Stimulated activated CD8-positive, alpha-beta memory T cell treated with anti-CD3 and anti-CD28 coated beads, Interleukin-15, amount 100 ng/mL, for 24 hours (primary cell): ENCODE measurements around the gene RALA.

Experiments used
- DNase-seq: peaks from one replicate; pipeline ENCODE4 v3.0.0-alpha.2; 2020; ENCODE audit warnings: low read depth

Gene RALA

DNA sequence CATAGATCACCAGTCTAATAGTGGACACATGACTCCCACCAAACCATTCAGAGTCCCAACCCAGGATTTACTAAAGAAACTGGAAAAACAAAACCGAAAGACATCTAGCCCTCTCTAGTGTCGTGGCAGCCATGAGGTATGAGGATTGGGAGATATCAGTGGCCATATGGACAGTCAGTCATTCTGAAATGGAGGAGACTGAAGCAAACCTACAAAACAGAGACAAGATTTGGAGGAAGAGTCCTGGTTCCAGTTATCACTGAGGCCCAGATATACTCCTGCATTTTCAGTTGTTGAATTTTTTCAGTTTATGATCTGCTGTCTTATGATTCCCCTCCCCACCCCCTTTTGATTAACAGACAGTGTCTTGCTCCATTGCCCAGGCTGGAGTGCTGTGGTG is 9.1 kb upstream of the RALA start:
- DNase-seq = no peak

DNA sequence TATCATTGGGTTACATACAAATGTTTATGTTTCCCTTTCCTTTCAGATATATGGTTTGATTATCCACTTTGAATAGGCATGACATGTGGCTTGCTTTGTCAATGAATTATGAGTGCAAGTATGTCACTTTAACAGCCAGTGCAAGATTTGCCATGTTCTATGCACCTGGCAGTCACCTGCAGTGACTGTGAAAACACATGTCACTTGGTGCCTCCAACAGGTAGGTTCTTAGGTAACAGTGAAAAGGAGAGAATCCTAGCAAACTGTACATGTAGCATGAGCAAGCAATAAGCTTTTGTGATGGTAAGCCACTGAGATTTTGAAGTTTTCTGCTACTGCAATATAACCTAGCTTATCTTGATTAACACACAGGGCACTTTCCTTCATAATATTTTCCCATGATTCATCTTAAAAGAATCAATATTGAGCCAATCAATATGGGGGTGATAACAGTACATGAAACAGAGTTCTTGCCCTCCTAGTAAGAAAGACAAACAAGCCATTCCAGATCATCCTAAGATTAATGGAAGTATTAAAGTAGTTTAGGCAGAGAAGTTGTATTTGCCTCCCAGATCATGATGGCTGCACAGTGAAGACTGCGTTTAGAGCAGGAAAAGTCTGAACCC is 7.9 kb upstream of the RALA start:
- DNase-seq = no peak

DNA sequence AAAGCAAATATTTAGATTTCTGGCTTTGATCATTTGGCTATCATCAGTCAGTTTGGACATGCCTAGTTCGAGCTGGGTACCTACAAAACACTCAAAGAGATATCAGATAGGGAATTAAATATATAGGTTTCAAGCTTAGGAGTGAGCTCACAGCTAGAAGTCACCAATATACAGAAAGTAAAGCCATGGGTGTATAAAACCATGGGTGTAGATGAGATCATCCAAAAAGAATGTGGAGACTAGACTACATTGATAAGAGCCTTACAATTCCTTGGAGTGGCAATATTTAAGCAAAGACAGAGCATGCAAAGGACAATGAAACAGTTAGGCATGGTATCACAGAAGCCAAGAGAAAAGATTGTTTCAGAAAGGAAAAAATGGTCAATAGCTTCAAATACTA is 7.2 kb upstream of the RALA start:
- DNase-seq = no peak

DNA sequence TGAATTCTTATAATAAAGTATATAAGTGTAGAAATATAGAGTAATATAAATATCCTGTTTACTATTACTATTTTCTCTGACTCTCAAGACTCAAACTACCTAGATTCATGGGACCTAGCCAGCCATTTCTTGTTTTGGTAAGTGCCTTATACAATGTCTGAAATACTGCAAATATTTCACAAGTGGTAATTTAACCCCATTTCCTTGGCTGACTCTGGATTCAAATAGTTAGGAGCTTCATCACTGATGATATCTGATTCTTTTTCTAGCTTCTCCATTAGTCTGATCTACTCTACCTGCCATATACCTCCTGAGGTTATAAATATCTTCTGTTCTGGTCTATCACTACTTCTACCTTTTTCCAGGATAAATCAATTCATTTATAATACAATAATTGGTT is 6.4 kb upstream of the RALA start:
- no peak for DNase-seq

DNA sequence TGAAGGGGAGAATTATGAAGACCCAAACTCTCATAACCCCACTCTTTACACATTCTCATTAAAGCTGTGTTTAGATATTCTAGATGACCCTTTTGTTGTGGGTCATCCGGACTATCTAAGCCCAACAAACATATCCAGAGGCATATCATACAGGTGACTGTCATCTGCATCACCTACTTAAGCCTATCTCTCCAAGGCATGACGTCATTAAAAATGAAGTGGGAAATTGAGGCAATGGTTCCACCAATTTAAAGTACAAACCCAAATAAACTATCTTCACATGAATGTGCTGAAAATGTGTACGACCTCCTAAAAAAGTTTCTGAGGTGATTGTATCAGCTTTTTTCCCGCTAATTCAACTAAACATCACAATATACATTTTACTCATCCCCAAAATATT is 4.5 kb upstream of the RALA start:
- no peak for DNase-seq

DNA sequence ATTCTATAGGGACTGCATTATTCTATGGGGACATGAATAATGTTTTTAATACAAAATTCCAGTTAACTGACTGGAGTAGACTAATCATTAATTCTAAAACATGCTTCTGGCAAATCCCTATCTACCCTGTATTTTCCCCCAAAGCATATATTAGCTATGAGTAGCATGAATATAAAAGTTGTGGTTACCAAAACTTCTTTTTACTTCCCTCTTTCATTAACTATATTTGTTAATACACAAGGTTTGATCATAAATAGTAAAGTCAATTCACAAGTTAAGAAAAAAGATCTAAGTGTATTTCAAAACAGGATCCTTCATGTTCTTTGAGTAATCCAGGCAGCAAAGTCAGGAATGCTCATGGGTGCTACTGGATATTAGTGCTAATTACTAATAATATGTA is 2.9 kb upstream of the RALA start:
- no peak for DNase-seq

DNA sequence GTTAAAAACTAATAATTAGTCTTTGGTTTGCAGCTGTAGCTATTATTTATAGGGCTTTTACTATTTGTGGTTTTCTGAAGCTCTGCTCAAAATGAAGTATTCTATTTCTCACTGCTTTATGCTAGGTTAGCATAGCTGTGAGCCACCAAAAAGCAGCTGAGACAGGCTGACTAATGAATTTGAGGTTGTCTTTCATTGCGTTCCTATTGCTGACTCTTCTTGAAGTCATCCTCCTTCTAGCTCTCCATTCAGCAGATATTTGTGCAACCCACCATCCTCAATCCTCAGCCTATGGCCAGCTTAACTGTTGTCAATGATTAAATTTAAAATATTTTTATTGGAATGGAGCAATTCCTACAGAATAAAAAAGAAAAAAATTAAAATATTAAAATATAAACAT is 2.1 kb upstream of the RALA start:
- DNase-seq = no peak

DNA sequence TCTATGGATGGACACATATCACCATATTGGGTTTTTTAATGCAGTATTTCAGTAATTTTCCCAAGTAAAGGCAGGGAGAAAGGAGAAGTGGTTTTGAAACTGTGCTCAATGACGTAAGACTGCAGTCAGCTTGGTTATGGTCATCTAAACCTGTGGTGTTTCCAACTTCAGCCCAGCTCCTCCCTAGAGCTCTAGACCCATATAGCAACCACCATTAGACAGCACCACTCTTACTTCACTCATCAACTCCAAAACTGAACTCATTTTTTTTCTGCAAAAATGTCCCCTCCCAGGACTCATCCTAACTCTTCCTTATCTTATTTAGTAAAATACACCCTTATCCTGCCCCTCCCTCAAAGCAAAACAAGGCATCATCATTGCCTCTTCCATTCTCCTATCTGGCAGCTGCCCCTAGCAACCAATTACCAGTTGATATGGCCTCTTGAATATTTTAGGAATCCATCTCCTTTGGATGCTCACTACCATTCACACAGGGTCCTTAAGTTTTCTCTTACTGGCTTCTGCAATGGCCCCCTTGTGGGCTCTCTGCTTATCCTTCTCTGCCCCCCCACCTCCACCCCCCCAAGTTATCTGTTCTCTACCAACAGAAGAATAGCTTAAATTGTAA is 1.5 kb upstream of the RALA start:
- DNase-seq = no peak

DNA sequence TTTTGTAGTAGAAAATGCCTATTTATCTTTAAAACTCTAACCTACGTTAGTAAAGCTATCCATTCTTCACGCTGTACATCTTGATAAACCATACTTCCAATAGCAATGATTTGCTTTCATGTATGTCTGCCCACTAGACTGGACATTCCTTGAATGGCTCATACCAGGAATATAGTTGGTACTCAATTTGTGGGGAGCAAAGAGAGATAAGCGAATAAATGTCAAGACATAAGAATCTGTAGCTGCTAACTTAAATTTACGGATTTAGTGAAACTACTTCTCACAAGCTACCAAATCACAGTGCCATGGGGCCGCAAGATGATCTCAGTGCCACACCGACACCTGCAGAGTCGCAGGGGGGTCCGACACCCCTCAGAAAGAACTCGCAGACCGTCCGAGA is 763 bp upstream of the RALA start:
- no peak for DNase-seq

DNA sequence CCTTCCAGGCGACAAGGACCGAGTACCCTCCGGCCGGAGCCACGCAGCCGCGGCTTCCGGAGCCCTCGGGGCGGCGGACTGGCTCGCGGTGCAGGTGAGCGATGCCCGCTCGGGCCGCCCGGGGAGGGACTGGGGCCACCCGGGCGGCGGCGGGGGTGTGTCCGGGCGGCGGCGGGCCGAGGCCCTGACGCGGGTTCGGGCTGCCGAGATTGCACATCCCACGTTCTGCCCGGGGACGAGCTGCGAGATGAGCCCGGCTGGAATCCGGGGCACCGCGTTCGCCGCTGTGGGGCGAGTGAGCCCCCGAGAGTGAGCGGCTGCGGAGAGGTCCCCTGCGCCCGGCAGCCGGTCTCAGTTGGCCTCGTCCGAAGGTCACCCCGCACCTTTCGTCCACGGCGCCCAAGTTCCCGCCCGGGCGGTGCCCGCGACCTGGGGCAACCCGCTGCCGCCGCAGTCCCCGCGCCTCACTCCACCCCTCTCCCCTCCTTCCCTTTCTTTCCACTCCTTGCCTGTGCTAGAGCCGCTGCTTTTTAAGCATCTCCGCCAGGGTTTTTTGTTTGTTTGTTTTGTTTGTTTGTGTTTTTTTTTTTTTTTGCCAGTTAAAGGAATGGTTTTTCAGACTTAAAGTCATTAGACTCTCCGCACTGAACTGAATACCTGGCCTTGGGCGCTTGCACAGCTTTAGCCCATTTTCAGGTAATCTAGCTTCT is 515 bp downstream of the RALA start:
- peak; percentile 4 for DNase-seq

DNA sequence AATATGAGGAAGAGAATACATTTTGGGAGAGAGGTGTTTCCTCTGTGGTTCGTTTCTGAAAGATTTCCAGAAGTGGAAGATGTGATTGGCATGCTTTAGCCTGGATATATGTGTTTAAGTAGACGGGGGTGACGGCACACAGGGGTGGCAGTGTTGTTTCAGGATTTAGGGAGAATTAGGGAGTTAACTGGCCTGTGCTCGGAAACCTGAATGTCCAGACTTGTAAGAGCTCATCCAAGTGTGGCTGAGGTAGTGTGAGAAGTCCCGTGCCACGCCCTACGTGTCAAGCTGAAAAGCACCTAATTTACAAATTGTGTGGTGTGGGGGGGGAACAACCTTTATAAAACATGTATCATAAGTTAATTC is 1.1 kb downstream of the RALA start:
- no peak for DNase-seq

DNA sequence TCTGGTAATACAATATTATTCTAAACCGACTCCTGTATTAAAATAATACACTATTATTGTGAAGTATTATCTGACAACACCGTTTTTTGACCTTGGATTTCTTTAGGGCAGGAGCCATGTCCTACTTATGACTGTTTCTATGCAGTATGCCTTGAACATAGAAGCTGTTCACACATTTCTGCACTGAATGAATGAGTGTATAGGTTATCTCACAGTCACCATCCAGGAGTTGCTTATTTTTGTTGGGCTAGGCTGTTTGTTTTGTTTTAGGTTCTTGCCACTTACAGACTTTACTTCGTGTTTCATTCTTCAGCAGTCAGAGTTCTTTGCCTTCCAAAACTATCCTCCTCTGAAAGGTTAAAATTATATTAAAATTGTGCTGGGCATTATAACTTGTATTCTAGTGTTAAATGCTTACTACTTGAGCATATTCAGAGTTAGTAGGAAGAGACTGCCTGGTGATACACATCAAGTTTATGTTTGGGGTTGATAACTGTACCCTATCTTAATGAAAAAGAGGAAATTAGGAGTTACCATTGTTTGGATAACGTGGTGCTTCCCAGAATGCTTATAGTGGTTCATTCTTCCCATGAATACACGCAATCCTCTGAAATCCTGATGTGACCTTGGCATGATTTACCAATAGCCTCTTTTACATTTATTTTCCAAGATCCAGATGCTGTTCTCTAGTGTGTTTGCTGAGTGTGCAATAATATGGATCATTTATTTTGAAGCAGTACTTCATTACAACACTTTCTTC is 1.7 kb downstream of the RALA start:
- DNase-seq = no peak

DNA sequence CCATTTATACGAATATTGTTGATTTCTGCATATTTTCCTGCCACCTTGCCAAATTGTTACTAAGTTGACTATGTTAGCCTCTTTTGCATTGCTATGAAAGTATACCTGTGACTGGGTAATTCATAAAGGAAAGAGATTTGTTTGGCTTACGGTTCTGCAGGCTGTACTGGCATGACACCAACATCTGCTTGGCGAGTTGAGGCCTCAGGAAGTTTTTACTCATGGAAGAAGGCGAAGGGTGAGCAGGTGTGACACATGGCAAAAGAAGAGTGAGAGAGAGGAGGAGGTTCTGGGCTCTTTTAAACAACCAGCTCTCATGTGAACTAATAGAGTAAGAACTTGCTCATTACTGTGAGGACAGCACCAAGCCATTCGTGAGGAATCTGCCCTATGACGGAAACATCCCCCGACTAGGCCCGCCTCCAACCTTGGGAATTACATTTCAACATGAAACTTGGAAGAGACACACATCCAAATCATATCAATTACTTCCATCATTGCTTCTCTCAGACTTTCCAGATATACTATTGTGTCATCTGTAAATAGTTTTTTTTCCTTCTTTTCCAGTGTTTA is 8.4 kb downstream of the RALA start:
- no peak for DNase-seq

DNA sequence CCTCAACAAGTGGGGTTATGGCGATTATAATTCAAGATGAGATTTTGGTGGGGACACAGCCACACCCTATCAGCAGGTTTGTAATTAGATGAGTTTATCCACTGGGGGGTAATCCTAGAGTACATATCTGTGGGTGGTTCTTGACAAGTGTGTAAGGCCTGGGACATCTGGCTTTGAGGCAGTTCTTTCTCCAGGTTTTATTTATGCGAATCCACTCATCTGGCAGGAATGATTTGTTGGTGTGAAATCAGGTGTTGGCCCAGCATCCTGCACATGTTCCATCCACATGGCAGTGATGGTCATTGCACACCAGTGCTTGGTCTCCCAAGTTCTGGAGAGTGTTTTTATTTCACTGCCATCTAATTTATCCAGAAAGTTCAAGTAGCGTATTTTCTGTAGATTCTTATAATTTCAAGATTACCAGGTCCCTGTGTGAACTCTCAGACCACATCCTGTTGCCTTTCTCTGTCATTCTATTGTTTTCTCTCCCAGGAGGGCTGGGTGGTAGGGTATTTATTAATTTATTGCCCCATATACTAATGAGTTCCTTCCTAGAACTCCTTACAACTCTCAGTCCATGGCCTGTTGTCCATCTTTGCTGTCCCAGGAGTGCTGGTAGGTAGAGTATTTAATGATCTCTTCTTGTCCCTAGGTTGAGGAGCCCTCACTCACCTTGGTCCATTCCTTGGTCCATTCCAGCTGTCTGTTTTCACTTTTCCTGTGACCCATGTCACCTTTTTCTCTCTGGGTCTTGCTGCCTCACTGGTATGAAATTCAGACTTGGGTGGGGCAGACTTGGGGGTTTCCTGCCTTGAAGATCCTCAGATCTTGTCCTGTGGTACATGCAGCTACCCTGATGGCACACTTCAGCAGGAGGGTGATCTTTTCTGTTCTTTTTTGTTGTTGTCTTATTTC is 10.4 kb downstream of the RALA start:
- DNase-seq = no peak

DNA sequence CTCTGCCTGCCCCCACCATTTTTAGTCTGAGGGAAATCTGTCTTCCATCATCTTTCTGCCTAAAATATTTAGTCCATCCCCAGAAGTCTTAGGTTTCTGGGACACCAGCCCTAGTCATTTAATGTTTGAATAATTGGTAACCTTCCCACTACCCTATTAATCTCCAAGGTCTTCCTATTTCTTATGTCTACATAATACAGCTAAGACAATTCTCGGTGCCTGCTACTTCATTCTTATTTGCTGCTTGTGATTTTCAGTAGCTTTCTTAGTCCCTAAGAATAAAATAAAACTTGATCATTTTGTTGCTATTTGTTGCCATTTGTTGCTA is 11.1 kb downstream of the RALA start:
- DNase-seq = no peak

DNA sequence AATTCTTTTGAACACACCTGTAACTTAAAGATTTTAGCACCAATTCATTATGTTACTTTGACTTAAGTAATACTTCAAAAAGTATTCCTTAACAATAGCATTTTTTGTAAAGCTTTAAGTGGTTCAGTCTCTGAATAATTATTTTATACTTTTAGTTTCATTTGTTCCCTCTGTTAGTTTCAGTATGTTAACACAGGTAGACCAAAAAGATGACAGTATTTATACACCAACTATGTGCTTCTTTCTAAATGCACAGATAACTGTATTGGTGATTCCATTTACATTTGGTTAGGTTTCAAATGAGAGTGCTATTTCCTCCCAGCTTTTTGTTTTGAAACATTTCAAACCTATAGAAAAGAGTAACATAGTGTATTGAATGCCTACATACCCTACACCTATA is 14.0 kb downstream of the RALA start:
- no peak for DNase-seq

DNA sequence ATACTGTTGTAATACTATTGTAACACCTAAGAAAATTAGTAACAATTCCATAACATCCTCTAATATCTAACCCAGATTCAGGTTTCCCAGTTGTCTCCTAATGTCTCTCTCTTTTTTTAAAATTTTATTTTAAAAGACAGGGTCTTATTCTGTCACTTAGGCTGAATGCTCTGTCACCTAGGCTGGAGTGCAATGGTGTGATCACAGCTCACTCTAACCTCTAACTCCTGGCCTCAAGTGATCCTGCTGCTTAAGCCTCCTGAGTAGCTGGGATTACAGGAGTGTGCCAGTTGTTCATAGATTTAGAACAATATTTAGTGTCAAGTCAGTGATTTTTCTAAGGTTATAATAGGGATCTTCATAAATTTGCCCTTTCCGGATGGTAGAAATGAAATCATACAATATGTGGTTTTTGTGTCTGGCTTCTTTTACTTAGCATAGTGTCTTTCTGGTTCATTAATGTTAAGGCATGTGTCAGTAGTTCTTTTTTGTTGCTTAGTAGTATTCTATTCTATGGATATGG is 14.7 kb downstream of the RALA start:
- no peak for DNase-seq

DNA sequence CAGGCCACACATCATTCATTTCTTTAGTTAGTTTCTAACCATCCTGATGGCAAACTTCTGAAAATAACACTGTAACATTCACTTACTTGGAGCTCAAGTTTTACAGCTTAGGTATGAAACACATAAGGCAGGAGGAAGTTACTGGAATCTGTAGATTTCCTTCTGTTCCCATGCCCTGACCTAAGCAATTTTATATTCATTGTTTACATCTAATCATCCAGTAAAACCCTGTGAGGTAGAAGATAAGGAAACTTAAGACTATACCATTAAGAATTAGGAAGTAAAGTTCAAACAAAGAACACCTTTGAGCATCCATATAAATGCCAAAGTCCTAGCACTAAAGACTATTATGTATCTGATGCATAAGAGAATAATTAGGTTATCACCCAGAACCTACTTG is 19.5 kb downstream of the RALA start:
- DNase-seq = no peak

DNA sequence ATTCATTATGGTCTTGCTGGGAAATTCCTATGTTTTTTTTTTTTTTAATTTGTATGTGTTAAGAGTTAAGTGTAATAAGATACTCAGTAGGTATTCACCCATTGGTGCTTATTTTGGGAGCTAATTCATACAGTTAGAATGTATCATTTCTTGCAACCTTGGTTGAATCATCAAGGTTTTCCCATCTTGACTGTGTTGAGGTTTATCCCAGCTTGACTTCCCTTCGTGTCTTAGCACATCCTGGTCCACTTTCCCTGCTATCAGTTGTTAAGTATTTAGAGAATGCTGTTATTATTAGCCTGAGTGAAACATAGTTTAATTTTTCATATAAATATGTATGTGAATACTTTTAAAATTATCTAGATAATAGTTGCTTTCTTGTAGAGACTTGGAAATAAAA is 20.8 kb downstream of the RALA start:
- no peak for DNase-seq

DNA sequence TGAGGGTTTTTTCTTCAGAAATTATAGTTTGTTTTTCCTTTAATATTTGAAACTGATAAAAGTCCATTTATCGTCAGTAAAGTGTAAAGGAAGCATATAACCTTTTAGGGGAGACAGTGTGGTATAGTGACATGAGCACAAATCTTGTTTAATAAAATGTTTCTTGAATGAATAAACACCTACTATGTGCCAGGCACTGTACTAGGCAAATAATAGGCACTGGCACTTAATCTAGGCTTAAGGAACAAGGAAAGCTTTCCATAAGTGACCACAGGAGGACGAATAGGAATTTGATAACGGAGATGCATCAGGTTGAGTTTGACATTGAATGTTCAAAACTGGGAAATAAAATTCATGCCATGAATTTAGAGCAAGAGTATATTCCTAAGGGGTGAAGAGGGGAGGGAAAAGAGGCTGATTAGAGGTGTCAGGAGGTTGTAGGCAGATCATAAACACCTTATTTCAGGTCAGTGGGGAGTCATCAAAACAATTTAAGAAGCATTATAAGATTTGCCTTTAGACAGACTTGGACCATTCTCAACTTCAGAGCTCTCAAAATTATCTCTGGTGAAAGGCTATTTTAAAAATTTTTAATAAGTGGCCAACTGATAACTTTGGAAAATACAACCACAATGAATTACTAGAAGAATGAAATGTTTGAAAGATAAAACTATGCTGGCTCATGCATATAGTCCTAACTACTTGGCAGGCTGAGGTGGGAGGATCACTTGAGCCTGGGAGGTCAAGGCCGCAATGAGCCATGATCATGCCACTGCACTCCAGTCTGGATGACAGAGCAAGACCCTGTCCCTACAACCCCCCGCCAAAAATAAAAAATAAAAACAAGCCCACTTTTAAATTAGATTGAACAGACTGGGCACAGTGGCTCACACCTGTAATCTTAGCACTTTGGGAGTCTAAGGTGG is 22.4 kb downstream of the RALA start:
- DNase-seq = no peak
